ENCODE results near the gene TRPV4.
"Not testable (repeated sequence)": the region's sequence is repeated elsewhere in the genome, so short reads cannot be mapped to it uniquely, and the experiment has no call there.

TRPV4 gene

GRCh38 chr12:109860977-109861376 lies 27.8 kb upstream of the TRPV4 start:
- DNase-seq (ENCODE audit: low read depth), result no peak

GRCh38 chr12:109858764-109859163 lies 25.6 kb upstream of the TRPV4 start:
- peak; percentile 55 for DNase-seq (ENCODE audit: low read depth)

GRCh38 chr12:109857715-109858114 lies 24.5 kb upstream of the TRPV4 start:
- no peak for DNase-seq (ENCODE audit: low read depth)

GRCh38 chr12:109855377-109855776 lies 22.2 kb upstream of the TRPV4 start:
- DNase-seq (ENCODE audit: low read depth), result no peak

- not testable (repeated sequence) for DNase-seq (ENCODE audit: low read depth)
Measured at GRCh38 chr12:109850518-109850917, 17.3 kb upstream of the TRPV4 start.

- no peak for DNase-seq (ENCODE audit: low read depth)
Measured at GRCh38 chr12:109847142-109847735, 14.0 kb upstream of the TRPV4 start.

GRCh38 chr12:109845824-109846205 lies 12.6 kb upstream of the TRPV4 start:
- no peak for DNase-seq (ENCODE audit: low read depth)

- peak; percentile 54 for DNase-seq (ENCODE audit: low read depth)
Measured at GRCh38 chr12:109844983-109845823, 12.0 kb upstream of the TRPV4 start.

GRCh38 chr12:109844091-109844490 lies 10.9 kb upstream of the TRPV4 start:
- DNase-seq (ENCODE audit: low read depth), result peak; percentile 20

GRCh38 chr12:109842021-109842420 lies 8.8 kb upstream of the TRPV4 start:
- no peak for DNase-seq (ENCODE audit: low read depth)

GRCh38 chr12:109841356-109841755 lies 8.2 kb upstream of the TRPV4 start:
- no peak for DNase-seq (ENCODE audit: low read depth)

GRCh38 chr12:109840305-109841074 lies 7.3 kb upstream of the TRPV4 start:
- DNase-seq (ENCODE audit: low read depth), result no peak

GRCh38 chr12:109839444-109839843 lies 6.2 kb upstream of the TRPV4 start:
- DNase-seq (ENCODE audit: low read depth), result no peak

- no peak for DNase-seq (ENCODE audit: low read depth)
Measured at GRCh38 chr12:109836916-109837315, 3.7 kb upstream of the TRPV4 start.

- DNase-seq (ENCODE audit: low read depth), result no peak
Measured at GRCh38 chr12:109835827-109836226, 2.6 kb upstream of the TRPV4 start.

GRCh38 chr12:109832541-109833306 lies 474 bp downstream of the TRPV4 start:
- DNase-seq (ENCODE audit: low read depth), result no peak

GRCh38 chr12:109831929-109832328 lies 1.3 kb downstream of the TRPV4 start:
- DNase-seq (ENCODE audit: low read depth), result no peak

GRCh38 chr12:109831365-109831764 lies 1.8 kb downstream of the TRPV4 start:
- no peak for DNase-seq (ENCODE audit: low read depth)

GRCh38 chr12:109830718-109831117 lies 2.5 kb downstream of the TRPV4 start:
- no peak for DNase-seq (ENCODE audit: low read depth)

- DNase-seq (ENCODE audit: low read depth), result no peak
Measured at GRCh38 chr12:109830267-109830666, 2.9 kb downstream of the TRPV4 start.

- DNase-seq (ENCODE audit: low read depth), result no peak
Measured at GRCh38 chr12:109829667-109830066, 3.5 kb downstream of the TRPV4 start.
